ENCODE data around the gene FIGN.

Gene FIGN

GRCh38 chr2:163552758-163553157 lies 183.1 kb downstream of the FIGN start:
- DNase-seq, result no peak

GRCh38 chr2:163551616-163552373 lies 184.0 kb downstream of the FIGN start:
- no peak for DNase-seq

GRCh38 chr2:163548970-163549369 lies 186.8 kb downstream of the FIGN start:
- DNase-seq, result no peak

All from DMS 273 treated with DMSO at 0.1 percent for 48 hours (cell line).